G401.6 (cell line): ENCODE measurements around the gene TBKBP1.

Source experiments
- FAIRE-seq: peaks from 2 replicates; lab custom pipeline; 2012; peaks lifted over from hg19 to GRCh38; lab: Jason Lieb, UNC

TBKBP1 gene, protein sequence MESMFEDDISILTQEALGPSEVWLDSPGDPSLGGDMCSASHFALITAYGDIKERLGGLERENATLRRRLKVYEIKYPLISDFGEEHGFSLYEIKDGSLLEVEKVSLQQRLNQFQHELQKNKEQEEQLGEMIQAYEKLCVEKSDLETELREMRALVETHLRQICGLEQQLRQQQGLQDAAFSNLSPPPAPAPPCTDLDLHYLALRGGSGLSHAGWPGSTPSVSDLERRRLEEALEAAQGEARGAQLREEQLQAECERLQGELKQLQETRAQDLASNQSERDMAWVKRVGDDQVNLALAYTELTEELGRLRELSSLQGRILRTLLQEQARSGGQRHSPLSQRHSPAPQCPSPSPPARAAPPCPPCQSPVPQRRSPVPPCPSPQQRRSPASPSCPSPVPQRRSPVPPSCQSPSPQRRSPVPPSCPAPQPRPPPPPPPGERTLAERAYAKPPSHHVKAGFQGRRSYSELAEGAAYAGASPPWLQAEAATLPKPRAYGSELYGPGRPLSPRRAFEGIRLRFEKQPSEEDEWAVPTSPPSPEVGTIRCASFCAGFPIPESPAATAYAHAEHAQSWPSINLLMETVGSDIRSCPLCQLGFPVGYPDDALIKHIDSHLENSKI

DNA sequence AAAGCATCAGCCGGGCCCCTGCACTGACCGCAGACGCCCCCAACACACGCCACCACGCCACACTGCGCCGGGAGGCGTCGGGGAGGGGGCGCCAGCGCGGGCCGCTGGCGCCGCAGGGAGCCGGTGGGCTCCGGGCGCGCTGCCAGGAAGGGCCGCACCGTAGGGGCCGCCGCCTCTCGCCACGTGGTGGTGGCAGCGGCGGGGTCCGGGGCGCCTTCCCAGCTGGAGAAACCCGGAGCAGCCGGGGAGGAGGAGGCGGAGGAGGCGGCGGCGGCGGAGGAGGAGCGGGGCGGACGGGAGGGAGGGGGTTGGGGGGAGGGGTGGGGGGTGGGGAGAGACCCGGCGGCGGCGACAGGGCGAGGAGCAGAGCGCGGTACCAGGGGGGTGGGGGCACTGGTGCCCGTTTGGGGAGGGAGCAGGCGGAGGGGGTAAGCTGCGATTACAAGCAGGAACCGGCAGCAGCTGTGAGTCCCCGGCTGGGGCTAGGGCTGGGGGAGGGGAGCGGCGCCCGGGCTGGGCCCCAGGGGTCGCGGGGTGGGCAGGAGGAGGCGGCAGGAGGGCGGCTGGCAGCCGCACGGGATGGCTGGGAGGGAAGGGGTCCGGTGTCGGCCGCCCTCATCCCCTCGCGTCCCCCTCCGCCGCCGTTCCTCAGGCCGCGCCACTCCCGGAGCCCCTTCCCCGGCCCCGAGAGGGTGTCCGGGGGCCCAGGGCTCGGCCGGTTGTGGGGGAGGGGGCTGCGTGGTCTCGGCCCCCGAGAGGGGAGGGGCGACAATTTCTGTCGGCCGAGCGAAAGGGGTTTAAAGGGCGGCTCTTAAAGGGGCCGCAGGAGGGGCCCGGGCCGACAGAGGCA, at the start of gene TBKBP1:
Gene TBKBP1 (plus strand): TSS at position 431 of the 850 bp plus-strand sequence. CDS start 1,952 bp downstream, outside the sequence.
- FAIRE-seq = no peak

DNA sequence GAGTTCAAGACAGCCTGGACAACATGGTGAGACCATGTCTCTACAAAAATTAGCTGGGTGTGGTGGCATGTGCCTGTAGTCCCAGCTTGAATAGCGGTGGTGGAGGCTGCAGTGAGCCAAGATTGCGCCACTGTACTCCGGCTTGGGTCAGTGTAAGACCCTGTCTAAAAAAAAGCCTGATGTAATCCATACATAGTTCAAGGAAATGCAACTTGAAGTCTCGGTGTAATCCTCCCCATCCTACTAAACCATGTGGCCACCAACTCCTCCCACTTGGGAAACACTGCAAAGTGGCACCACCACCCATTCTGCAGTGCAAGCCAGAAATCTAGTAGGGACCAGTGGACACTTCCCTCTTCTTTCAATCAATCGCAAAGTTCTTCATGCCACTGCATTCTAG, 49.6 kb upstream of the TBKBP1 start:
- FAIRE-seq = no peak

DNA sequence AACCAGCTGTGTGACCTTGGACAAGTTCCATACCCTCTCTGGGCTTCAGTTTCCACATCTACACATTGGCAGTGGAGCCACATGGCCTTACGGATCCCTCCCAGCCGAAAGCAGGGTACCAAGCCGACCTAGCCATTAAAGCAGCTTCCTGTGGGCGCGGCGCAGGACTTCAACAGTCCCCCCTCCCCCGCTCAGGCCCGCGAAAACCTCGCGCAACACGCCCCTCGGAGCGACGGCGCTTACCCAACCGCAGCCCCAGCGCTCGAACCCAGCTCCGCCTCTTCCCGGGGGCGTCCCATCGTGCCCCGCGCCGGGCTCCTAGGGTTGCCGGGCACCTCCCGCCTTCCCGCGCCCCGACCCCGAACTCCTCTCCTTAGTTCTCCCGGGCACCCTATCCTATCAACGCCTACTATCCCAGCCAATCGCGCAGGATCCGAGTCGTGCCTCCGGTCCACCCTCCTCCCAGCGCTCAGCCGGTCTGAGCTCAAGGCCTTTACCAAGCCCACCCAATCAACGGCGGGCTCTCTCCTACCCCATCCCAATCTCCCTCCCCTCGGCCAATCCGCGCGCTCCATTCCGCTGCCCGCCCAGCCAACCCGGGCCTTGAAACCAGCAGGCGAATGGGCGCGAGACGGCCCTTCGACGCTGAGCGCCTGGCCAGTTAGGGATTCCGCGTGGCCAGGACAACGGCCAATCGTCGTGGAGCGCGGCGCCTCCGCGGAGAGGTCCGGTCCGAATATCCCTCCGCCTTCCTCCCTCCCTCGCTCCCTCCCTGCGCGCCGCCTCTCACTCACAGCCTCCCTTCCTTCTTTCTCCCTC, 44.6 kb upstream of the TBKBP1 start, which contains the start of gene KPNB1:
Gene KPNB1 (plus strand): TSS at position 767 of the 819 bp plus-strand sequence. CDS start 326 bp downstream, outside the sequence.
- FAIRE-seq = peak; percentile 98

DNA sequence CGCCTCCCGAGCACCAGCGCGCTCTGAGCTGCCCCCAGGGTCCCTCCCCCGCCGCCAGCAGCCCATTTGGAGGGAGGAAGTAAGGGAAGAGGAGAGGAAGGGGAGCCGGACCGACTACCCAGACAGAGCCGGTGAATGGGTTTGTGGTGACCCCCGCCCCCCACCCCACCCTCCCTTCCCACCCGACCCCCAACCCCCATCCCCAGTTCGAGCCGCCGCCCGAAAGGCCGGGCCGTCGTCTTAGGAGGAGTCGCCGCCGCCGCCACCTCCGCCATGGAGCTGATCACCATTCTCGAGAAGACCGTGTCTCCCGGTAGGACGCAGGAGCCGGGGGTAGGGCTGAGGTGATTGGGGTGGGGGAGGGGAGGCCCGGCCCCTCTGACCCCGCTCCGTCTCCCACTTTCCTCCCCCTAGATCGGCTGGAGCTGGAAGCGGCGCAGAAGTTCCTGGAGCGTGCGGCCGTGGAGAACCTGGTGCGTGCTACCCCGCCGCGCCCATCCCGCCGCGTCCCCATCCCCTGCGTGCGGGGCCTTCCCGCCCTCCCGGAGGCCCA, 43.9 kb upstream of the TBKBP1 start:
- no peak for FAIRE-seq

DNA sequence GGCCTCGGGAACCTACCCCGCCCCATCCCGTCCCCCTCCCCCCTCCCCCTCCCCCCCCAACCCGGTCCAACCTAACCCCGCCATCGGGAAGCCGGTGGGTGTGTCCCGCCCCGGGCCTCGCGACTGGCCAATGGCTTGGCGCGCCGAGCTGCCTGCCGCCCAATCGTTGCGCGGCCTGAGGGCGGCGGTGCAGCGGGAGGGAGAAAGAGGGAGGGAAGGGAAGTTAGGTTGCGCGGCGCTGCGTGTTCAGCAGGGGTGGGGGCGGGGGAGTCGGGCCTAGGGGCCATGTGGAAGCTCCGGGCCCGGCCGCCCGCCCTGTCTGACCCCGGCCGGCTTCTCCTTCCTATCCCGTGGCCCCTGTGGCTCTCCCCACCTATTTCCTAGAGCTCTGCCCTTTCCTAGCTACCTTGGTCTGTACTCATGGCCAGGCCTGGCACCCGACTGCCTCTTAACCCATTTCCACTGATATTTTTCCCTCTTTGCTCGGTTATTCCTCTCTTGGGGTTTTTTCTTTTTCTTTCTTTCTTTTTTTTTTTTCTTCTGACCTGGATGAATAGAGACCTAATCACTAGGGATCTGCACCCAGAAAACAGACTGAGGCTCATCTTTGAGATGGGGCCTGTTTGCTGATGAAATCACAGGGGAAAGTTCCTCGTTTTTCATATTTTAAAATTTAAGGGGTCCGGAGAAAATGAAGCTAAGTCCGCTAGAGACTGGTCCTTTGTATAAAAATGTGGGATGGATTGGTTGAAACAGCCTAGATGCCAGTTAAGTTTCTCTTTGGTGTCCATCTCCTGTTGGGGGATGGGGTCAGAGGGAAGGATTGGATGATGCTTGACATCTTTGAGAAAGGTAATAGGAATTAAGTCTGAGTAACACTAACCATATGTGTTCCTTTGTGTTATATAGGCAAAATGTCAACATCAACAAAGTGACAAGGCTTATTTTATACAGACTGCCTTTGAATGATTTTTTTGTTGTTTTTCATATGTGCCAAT, 43.1 kb upstream of the TBKBP1 start:
- no peak for FAIRE-seq

DNA sequence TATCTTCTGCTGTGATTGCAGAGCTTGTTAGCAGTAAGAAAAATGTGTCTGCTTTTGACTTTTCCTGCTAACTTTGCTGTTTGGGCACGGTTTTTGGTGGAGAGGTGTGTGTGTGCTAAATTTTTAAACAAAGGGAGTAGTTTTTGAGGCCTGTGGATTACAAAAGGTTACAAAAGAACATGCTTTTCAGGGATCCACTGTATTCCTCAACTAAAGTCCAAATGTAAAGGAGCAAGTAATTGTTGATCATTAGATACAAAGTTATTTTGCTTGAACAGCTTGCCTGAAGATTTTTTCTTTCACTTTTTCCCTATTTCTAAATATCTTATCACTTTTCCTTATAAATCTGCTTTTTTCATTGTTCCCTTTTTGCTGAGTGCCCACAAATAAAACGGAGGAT, 42.3 kb upstream of the TBKBP1 start:
- FAIRE-seq = no peak

DNA sequence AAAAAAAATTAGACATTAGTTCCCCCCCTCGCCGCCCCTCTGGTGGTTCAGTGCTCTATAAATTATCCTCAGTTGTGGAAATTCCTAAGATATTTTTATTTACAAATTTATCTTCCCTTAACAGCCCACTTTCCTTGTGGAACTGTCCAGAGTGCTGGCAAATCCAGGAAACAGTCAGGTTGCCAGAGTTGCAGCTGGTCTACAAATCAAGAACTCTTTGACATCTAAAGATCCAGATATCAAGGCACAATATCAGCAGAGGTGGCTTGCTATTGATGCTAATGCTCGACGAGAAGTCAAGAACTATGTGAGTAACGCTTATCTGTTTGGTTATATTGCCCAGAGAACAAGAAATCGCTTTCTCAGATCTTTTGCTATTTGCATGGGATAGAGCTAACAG, 41.4 kb upstream of the TBKBP1 start:
- no peak for FAIRE-seq

DNA sequence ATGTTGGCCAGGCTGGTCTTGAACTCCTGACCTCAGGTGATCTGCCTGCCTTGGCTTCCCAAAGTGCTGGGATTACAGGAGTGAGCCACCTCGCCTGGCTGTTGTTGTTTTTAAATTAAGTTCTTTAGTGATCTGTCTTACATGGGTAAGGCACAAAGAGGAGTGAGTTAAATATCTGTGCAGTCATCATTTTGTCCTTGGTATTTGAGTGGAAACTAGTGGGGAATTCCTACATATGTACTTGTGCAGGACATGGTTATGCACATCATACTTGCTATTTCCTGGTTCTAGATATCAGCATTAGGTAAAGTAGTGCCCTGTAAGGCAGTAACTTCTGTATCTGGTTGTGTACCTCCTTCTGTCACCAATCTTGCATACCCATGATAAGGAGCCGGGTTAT, 40.5 kb upstream of the TBKBP1 start:
- FAIRE-seq = no peak

DNA sequence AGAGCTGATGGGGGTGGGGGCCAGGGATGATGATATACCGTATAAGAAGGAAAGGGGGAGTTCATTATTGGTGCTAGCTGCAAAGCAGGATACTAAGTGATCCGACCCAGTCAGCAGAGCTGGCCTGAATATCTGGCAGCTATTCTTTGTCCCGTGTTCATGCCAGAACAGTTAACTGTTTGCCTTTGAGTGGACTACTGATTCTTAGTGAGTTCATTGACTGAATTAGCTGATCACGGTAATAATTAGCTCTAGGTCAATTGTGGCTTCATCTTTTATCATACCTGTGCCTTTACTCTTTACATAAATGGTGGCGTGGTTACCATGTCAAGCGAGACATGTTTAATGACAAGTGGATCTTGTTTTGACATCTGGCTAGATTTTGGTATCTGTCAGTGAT, 39.0 kb upstream of the TBKBP1 start:
- FAIRE-seq = no peak

DNA sequence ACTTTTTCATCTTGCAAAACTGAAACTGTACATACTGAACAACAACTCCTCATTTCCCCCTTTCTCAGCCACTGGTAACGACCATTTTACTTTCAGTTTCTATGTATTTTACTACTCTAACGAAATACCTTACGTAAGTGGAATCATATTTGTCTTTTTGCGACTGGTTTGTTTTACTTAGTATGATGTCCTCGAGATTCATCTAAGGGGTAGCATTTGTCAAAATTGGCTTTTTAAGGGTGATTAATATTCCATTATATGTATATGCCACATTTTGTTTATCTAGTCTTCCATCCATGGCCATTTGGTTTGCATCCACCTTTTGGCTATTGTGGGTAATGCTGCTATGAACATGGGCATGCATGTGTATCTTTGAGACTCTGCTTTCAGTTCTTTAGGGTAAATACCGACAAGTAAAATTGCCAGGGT, 33.9 kb upstream of the TBKBP1 start:
- no peak for FAIRE-seq

DNA sequence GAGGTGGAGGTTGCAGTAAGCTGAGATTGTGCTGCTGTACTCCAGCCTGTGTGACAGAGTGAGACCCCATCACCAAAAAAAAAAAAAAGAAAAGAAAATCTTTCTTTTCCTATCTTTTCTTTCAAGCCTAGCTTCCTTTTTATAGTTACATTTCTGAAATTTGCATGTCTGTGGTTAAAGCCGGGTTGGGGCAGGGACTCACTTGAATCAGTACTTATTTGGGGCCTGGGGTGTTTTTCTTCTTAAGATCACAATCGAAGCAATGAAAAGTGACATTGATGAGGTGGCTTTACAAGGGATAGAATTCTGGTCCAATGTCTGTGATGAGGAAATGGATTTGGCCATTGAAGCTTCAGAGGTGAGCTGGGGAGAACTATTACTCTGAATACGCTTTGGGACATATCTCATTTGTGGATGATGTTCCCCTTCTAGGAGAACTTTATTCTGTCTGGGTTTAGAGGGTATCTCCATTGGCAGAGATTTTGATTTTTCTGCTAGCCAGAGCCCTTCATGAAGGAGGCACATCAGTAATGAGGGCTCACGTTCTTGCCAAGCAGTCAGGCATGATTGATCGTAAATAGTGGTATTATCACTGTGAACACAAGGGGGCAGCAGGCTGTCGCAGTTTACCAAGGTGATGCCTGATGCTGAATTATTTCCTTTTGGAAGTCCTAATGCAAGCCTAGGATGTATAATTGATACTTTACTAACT, 29.9 kb upstream of the TBKBP1 start:
- FAIRE-seq = peak; percentile 88

DNA sequence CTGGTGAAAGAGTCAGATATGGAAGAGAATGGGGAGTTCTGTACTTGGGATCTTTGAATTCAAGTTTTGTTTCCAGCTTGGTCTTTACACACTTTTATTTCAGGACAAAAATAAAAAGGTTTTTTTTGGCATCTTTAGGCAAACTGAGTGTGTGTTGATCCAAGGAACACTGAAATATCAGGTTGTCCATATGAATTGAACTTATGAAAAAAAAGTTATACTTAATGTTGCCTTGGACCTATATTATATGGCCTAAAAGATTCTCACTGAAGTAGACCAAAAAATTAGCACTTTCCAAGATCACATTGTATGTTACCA, 29.4 kb upstream of the TBKBP1 start:
- no peak for FAIRE-seq

DNA sequence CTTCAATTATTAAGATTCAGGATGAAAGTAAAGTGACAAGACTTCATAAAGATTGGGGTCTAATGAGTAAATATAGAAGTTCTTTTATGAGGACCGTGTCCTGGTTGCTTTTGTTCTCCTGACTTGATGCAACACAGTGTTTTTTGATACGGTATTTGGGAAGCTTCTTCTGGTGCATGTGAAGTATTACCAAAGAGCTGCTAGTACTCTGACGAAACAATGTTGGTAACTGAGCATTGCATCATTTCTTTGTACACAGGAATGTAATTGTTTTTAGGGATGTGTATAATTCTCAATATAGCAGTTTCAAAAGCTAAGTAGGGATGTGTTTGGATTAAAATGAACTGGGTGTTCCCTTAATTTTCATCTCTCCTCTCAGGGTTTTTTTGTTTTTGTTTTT, 28.3 kb upstream of the TBKBP1 start:
- FAIRE-seq = no peak

DNA sequence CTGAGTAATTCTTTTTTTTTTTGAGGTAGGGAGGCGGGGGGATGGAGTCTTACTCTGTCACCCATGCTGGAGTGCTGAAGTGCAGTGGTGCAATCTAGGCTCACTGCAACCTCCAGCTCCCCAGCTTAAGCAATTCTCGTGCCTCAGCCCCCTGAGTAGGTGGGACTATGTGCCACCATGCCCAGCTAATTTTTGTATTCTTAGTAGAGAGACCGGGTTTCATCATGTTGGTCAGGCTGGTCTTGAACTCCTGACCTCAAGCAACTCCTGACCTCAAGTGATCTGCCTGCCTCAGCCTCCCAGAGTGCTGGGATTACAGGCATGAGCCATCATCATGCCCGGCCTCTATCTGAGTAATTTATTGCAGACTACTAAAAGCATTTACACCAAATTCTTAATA, 24.9 kb upstream of the TBKBP1 start:
- FAIRE-seq = no peak

DNA sequence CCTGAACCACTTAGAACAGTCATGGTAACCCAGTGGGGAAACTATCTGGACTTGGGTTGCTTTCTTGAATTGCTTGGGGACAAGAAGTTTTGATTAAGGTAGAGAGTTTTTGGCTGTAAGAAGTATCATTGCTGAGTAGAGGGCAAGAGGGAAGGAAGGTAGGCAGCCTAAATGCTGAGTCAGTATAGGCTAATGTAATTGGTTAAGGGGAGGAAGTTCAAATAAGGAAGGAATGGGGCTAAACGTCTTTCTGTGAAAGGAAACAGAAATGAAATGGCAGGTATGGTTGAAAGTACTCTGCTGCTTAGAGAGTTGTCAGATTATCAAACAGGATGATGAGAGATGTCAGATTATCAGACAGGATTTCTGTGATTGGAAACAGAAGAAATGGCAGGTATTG, 23.9 kb upstream of the TBKBP1 start:
- no peak for FAIRE-seq

DNA sequence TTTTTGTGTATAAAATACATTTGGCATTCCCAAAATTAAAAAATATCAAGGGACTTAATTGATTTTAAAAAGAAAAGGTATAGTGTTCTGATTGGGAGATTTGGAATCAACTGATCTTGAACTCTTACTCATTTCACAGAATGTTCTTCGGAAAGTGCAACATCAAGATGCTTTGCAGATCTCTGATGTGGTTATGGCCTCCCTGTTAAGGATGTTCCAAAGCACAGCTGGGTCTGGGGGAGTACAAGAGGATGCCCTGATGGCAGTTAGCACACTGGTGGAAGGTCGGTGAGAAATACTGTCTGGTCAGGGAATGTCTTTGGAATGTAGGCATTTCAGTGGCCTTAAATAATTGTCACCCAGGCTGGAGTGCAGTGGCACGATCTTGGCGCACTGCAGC, 19.5 kb upstream of the TBKBP1 start:
- no peak for FAIRE-seq

DNA sequence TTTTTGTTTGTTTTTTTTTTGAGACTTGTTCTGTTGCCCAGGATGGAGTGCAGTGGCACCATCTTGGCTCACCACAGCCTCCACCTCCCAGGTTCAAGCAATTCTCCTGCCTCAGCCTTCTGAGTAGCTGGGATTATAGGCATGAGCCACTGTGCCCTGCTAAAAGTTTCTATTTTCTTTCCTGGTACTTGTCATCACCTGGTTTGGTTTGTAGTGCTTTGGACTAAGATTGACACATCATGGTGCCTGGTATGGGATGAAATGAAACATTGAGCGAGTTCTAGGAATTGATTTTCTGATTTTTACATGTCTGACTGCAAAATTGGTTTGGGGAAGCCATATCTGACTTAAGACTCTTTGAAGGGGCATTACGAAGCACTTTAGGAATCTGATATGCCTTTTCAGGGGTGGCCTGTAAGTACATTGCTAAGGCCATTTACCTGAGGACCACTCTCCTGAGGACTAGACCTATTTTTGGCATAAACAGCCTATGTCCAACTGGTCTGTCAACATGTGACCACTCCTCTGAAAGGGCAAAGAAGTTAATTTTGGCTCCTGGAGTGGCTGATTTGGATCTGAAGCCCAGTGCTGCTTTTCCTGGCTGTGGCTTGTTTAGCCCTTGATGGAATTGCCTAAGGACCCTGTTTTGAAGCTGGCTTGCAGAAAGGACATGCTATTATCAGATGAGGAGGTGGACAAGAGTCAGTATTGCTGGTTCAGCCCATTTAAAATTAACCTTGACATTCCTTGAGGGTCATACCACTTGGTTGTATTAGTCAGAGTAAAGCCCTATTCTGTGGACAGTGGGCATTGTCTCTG, 18.4 kb upstream of the TBKBP1 start:
- no peak for FAIRE-seq

DNA sequence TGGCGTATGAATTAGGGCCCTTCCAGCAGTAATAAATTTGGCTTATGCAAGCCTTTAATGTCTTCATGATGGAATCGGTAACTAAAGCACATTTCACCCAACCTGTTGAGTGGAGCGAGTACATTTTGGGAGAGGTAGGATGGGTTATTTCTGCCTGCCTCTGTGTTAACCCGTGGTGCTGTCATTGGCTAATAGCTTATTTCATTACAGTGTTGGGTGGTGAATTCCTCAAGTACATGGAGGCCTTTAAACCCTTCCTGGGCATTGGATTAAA, 17.8 kb upstream of the TBKBP1 start:
- no peak for FAIRE-seq

DNA sequence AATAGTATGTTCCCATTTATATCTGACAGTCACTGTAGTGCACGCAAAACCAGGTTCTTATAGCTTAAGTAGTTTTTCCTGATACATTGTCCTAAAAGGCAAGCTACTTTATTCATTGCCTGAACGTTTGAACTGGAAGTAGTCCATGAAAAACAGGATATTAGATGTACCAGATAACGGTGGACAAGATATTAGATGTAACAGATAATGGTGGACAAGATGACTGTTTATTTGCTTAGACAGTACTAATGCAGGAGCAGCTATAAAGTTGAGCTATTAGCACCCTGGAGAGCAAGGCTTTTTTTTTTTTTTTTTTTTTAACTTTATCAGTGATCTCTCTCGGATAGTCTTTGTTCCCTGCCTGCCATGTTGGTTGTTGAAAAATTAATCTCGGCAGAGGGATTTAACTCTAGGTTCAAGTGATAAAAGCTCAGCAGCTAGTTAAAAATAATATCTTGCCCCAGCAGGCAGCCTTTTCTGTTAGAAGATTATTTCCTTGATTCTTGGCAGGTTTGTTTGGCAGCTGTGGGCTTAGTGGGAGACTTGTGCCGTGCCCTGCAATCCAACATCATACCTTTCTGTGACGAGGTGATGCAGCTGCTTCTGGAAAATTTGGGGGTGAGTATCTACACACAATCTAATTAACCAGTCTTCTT, 17.3 kb upstream of the TBKBP1 start:
- no peak for FAIRE-seq
